IPS DF 6.9 (cell line): ENCODE data around the gene FAM90A26.
"Not testable (repeated sequence)": the region's sequence is repeated elsewhere in the genome, so short reads cannot be mapped to it uniquely, and the experiment has no call there.

Experiments used
- DNase-seq: peaks from one replicate; pipeline ENCODE4 v3.0.0-alpha.2; 2013; ENCODE audit warnings: low read depth, low spot score
- H3K27ac ChIP-seq: one replicate; pipeline ENCODE4 v1.5.1; 2013; ENCODE audit warnings: low read length, control low read depth
- H3K27me3 ChIP-seq: 2 replicates; pipeline ENCODE4 v1.6.1; 2013; ENCODE audit warnings: mild to moderate bottlenecking, low read length; ENCODE audit not compliant: control insufficient read depth, insufficient read depth
- H3K36me3 ChIP-seq: 2 replicates; pipeline ENCODE4 v1.6.1; 2013; ENCODE audit warnings: low read length; ENCODE audit not compliant: control insufficient read depth, insufficient read depth
- H3K4me1 ChIP-seq: 2 replicates; pipeline ENCODE4 v1.6.1; 2013; ENCODE audit warnings: low read length; ENCODE audit not compliant: control insufficient read depth, insufficient read depth
- H3K4me3 ChIP-seq: 2 replicates; pipeline ENCODE4 v1.5.1; 2013; ENCODE audit warnings: mild to moderate bottlenecking, low read length
- H3K9me3 ChIP-seq: 2 replicates; pipeline ENCODE4 v1.6.1; 2013; ENCODE audit warnings: low read length, inconsistent platforms; ENCODE audit not compliant: control insufficient read depth, insufficient read depth
- WGBS: extraction: QIAGEN DNeasy Blood & Tissue Kit; methylation state at CpG from one replicate; pipeline ENCODE4 v1.1.7; 2013; ENCODE audit warnings: mixed read lengths, missing lambda C conversion rate; ENCODE audit not compliant: insufficient read length, insufficient coverage; 5-methylcytosine and 5-hydroxymethylcytosine counted together

FAM90A26 gene

DNA sequence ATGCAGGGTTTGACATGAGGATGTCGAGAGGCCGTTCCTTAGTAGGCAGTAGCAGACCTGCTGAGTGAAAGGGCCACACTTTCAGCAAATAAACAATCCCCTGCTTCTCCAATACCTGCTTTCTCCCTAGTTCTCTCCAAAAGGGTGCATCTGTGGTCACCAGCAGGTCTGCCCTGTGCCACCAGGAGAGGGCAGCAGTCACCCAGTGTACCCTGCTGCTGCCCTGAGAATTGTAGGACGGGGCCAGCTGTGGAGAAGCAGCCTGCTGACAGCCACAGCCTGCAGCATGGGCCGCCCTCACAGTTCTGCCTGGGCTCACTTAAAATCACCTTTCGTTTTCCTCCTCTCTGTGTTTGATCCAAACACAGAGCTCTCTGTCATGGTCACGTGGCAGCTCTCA is 11.8 kb upstream of the FAM90A26 start:
- not testable (repeated sequence) for H3K9me3 ChIP-seq, H3K27ac ChIP-seq, H3K27me3 ChIP-seq, DNase-seq, H3K4me3 ChIP-seq, H3K4me1 ChIP-seq, H3K36me3 ChIP-seq
- no CpG with 5 or more reads among the region's 6 CpGs for WGBS

- not testable (repeated sequence) for H3K4me3 ChIP-seq, H3K27ac ChIP-seq, H3K27me3 ChIP-seq, H3K9me3 ChIP-seq, H3K4me1 ChIP-seq, DNase-seq, H3K36me3 ChIP-seq
- no CpG with 5 or more reads among the region's 6 CpGs for WGBS
Observed at GRCh38 chr4:9160046-9160445, 10.2 kb upstream of the FAM90A26 start.

DNA sequence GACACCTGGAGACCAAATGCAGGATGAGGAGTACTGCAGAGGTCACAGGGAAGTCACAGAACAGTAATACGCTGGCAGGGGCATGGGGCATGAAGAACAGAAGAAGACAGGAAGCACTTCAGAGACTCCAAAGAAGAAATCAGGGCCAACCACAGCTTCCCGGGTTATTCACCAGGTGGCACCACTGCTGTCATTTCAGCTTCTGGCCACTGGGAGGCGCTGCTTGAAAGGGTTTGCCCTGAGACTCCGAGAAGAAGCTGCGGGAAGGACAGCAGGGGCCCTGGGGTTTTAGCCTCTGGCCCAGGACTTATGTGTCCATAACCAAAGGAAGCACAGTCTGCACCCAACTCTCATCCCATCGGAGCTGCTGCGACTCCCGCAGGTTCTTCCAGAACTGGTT is 4.2 kb upstream of the FAM90A26 start:
- DNase-seq, H3K9me3 ChIP-seq, H3K36me3 ChIP-seq, H3K27me3 ChIP-seq, H3K27ac ChIP-seq, H3K4me3 ChIP-seq, H3K4me1 ChIP-seq: not testable (repeated sequence)
- WGBS = no CpG with 5 or more reads among the region's 8 CpGs

DNA sequence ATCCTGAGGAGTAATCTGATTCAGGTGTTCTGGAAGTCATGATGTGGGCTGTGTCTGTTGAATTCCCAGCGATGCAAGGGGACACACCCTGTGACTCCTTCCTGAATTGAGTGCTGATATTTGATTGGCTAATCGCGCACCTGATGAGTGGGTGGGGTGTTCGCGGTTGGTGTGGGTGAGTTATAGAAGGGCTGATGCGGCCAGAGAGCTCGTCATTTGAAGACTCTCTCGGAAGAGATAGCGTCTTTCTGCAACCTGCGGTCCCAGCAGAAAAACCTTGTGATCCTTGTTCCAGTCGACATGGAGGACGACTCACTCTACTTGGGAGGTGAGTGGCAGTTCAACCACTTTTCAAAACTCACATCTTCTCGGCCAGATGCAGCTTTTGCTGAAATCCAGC is 40.1 kb downstream of the FAM90A26 start, which contains the start of gene USP17L10:
Gene USP17L10 (plus strand): TSS at position 301 of the 400 bp plus-strand sequence. CDS start 0 bp downstream, at position 301.
- DNase-seq, H3K27me3 ChIP-seq, H3K4me3 ChIP-seq, H3K27ac ChIP-seq, H3K9me3 ChIP-seq, H3K36me3 ChIP-seq, H3K4me1 ChIP-seq: not testable (repeated sequence)
- no CpG with 5 or more reads among the region's 13 CpGs for WGBS

DNA sequence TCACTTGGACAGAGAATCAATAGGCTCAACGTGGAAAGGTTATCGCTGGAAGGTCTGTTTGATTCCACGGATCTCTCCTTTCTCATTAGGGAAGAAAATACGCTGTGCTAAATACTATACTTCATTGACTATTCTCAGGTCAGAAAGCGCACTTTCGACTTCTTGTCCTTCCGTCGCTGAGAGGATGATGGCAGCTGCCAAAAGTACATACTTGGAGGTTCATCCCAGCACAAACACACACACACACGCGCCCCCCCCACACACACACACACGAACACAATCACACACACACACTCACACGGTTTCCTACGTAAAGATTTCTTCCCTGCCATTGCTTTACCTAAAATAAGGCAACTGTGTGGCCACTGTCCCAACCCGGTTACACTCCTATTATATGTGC is 44.5 kb downstream of the FAM90A26 start:
- not testable (repeated sequence) for H3K4me3 ChIP-seq, H3K36me3 ChIP-seq, H3K27me3 ChIP-seq, H3K27ac ChIP-seq, H3K4me1 ChIP-seq, DNase-seq, H3K9me3 ChIP-seq
- whole genome bisulfite sequencing = no CpG with 5 or more reads among the region's 14 CpGs

DNA sequence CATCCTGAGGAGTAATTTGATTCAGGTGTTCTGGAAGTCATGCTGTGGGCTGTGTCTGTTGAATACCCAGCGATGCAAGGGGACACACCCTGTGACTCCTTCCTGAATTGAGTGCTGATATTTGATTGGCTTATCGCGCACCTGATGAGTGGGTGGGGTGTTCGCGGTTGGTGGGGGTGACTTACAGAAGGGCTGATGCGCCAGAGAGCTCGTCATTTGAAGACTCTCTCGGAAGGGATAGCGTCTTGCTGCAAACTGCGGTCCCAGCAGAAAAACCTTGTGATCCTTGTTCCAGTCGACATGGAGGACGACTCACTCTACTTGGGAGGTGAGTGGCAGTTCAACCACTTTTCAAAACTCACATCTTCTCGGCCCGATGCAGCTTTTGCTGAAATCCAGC is 44.9 kb downstream of the FAM90A26 start, which contains the start of gene USP17L11:
Gene USP17L11 (plus strand): TSS at position 301 of the 400 bp plus-strand sequence. CDS start 0 bp downstream, at position 301.
- not testable (repeated sequence) for H3K27me3 ChIP-seq, DNase-seq, H3K4me1 ChIP-seq, H3K9me3 ChIP-seq, H3K4me3 ChIP-seq, H3K36me3 ChIP-seq, H3K27ac ChIP-seq
- WGBS = no CpG with 5 or more reads among the region's 14 CpGs

DNA sequence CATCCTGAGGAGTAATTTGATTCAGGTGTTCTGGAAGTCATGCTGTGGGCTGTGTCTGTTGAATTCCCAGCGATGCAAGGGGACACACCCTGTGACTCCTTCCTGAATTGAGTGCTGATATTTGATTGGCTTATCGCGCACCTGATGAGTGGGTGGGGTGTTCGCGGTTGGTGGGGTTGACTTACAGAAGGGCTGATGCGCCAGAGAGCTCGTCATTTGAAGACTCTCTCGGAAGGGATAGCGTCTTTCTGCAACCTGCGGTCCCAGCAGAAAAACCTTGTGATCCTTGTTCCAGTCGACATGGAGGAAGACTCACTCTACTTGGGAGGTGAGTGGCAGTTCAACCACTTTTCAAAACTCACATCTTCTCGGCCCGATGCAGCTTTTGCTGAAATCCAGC is 49.6 kb downstream of the FAM90A26 start, which contains the start of gene USP17L12:
Gene USP17L12 (plus strand): TSS at position 301 of the 400 bp plus-strand sequence. CDS start 0 bp downstream, at position 301.
- H3K36me3 ChIP-seq, H3K4me1 ChIP-seq, H3K27me3 ChIP-seq, H3K4me3 ChIP-seq, H3K27ac ChIP-seq, H3K9me3 ChIP-seq, DNase-seq: not testable (repeated sequence)
- WGBS = no CpG with 5 or more reads among the region's 13 CpGs

DNA sequence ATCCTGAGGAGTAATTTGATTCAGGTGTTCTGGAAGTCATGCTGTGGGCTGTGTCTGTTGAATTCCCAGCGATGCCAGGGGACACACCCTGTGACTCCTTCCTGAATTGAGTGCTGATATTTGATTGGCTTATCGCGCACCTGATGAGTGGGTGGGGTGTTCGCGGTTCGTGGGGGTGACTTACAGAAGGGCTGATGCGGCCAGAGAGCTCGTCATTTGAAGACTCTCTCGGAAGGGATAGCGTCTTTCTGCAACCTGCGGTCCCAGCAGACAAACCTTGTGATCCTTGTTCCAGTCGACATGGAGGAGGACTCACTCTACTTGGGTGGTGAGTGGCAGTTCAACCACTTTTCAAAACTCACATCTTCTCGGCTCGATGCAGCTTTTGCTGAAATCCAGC is 54.4 kb downstream of the FAM90A26 start, which contains the start of gene USP17L13:
Gene USP17L13 (plus strand): TSS at position 301 of the 400 bp plus-strand sequence. CDS start 0 bp downstream, at position 301.
- no CpG with 5 or more reads among the region's 14 CpGs for WGBS

More for the DNA sequence above, 54.4 kb downstream of the FAM90A26 start, which contains the start of gene USP17L13:
- not testable (repeated sequence) for H3K27me3 ChIP-seq, H3K4me3 ChIP-seq, H3K4me1 ChIP-seq, H3K27ac ChIP-seq, DNase-seq, H3K9me3 ChIP-seq, H3K36me3 ChIP-seq
